A549 (cell line): Measurements from ENCODE around the gene DYNC1H1.

Source experiments
- JUN ChIP-seq, 2 experiments: fragments of >200 bp; sonication (Bioruptor Twin); formaldehyde crosslinking; IDR thresholded peaks; 2 replicates in 1 of 2; 3 replicates in 1 of 2; pipeline ENCODE4 v1.6.1; 2016 to 2017
- REST ChIP-seq: fragments of 200-600 bp; sonication (generic); IDR thresholded peaks from 2 replicates; pipeline ENCODE4 v1.6.1; 2016; ENCODE audit warnings: antibody characterized with exemption, mild to moderate bottlenecking, moderate library complexity

DNA sequence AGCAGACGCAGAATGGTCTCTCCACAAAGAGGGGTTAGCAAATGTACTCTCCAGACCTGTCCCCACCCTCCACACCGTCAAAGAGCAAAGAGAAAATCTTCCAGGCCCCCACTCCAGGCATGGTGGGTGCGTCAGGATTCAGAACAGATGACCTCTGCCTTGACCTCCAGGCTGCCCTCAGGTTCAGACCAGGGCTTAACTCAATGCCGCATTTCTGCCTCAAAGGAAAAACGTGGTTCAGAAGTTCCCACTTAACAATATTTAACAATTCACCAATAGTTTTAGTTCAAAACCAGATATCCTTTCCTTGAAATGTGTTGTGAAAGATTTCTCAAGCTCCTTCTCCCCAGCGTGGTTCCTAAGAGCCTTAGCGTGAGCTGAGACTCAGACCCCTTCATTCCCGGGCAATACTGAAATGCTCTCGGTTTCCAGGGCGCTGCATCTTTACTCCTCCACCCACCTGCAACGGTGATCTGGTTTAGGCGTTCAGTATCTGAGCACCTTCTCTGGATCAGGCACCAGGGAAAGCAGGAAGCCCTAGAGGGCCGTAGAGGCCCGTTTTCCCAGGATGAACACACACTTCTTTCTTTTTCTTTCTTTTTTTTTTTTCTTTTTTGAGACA lies 99.5 kb downstream of the DYNC1H1 start:
- TF ChIP-seq JUN (IDR thresholded peaks at IDR 0.05) (no peak), REST (no peak)
